ENCODE measurements around the gene CD200R1. TPM values are rescaled to one million over a fixed set of nuclear protein-coding genes. Genes with fewer than 3 reads are reported as not detected.
"Not testable (repeated sequence)": the region's sequence is repeated elsewhere in the genome, so short reads cannot be mapped to it uniquely, and the experiment has no call there.

The CD200R1 gene
- polyA plus RNA-seq, 1 donor from 2014 or later: 0.72 TPM

GRCh38 chr3:112925560-112925959 lies 49.3 kb downstream of the CD200R1 start:
- no peak overlapping the region for H3K4me2 ChIP-seq (ENCODE audit: low read length)

DNA sequence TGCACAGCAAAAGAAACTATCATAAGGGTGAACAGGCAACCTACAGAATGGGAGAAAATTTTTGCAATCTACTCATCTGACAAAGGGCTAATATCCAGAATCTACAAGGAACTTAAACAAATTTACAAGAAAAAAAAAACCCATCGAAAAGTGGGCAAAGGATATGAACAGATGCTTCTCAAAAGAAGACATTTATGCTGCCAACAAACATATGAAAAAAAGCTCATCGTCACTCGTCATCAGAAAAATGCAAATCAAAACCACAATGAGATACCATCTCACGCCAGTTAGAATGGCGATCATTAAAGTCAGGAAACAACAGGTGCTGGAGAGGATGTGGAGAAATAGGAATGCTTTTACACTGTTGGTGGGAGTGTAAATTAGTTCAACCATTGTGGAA lies 55.4 kb downstream of the CD200R1 start:
- H2AFZ ChIP-seq (ENCODE audit: low read depth, low read length); H3K36me3 ChIP-seq (ENCODE audit: insufficient read depth, low read length); H3K9me3 ChIP-seq (ENCODE audit: low read length); H3K9ac ChIP-seq (ENCODE audit: low read length); H3K27ac ChIP-seq (ENCODE audit: low read length); H3K79me2 ChIP-seq (replicated peaks; ENCODE audit: insufficient read depth, low read length); H3K27me3 ChIP-seq (ENCODE audit: insufficient read depth, low read depth, low read length); H3F3A ChIP-seq (ENCODE audit: insufficient read depth, low read length, poor library complexity, severe bottlenecking); H3K9me2 ChIP-seq (ENCODE audit: insufficient read depth, low read length); H4K20me1 ChIP-seq (ENCODE audit: insufficient read depth); H3K4me2 ChIP-seq (ENCODE audit: low read length); H3K4me3 ChIP-seq (ENCODE audit: low read length): not testable (repeated sequence)

More at GRCh38 chr3:112925560-112925959, 49.3 kb downstream of the CD200R1 start:
- H3K9me2 ChIP-seq (ENCODE audit: insufficient read depth, low read length): no peaks in the 10 kb centered on the region
- H3K36me3 ChIP-seq (ENCODE audit: insufficient read depth, low read length): no peaks in the 10 kb centered on the region
- no peak for TF ChIP-seq RAD21 (conservative IDR thresholded peaks at IDR 0.05)
- TF ChIP-seq TAF1 (IDR thresholded peaks at IDR 0.05; ENCODE audit: low read depth): no peak
- TF ChIP-seq SMC3 (conservative IDR thresholded peaks at IDR 0.05; ENCODE audit: poor library complexity): no peak
- TF ChIP-seq, protein P1, sequence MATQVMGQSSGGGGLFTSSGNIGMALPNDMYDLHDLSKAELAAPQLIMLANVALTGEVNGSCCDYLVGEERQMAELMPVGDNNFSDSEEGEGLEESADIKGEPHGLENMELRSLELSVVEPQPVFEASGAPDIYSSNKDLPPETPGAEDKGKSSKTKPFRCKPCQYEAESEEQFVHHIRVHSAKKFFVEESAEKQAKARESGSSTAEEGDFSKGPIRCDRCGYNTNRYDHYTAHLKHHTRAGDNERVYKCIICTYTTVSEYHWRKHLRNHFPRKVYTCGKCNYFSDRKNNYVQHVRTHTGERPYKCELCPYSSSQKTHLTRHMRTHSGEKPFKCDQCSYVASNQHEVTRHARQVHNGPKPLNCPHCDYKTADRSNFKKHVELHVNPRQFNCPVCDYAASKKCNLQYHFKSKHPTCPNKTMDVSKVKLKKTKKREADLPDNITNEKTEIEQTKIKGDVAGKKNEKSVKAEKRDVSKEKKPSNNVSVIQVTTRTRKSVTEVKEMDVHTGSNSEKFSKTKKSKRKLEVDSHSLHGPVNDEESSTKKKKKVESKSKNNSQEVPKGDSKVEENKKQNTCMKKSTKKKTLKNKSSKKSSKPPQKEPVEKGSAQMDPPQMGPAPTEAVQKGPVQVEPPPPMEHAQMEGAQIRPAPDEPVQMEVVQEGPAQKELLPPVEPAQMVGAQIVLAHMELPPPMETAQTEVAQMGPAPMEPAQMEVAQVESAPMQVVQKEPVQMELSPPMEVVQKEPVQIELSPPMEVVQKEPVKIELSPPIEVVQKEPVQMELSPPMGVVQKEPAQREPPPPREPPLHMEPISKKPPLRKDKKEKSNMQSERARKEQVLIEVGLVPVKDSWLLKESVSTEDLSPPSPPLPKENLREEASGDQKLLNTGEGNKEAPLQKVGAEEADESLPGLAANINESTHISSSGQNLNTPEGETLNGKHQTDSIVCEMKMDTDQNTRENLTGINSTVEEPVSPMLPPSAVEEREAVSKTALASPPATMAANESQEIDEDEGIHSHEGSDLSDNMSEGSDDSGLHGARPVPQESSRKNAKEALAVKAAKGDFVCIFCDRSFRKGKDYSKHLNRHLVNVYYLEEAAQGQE (IDR thresholded peaks at IDR 0.05; ENCODE audit: borderline replicate concordance): no peak
- no peak for TF ChIP-seq EP300 (conservative IDR thresholded peaks at IDR 0.05; ENCODE audit: poor library complexity, severe bottlenecking)
- TF ChIP-seq MXI1 (conservative IDR thresholded peaks at IDR 0.05; ENCODE audit: poor library complexity, severe bottlenecking): no peak
- TF ChIP-seq CTCF (IDR thresholded peaks at IDR 0.05; ENCODE audit: poor library complexity, severe bottlenecking): no peak
- no peak for TF ChIP-seq EZH2 (IDR thresholded peaks at IDR 0.05; ENCODE audit: borderline replicate concordance, insufficient read depth, low read length, poor library complexity, severe bottlenecking)
- TF ChIP-seq POLR2AphosphoS5 (IDR thresholded peaks at IDR 0.05): no peak
- H3K27ac ChIP-seq (ENCODE audit: low read length): no peak overlapping the region
- H3F3A ChIP-seq (ENCODE audit: insufficient read depth, low read length, poor library complexity, severe bottlenecking): no peaks in the 10 kb centered on the region
- no peaks in the 10 kb centered on the region for H3K9me3 ChIP-seq (ENCODE audit: low read length)
- no peaks in the 10 kb centered on the region for H3K79me2 ChIP-seq (replicated peaks; ENCODE audit: insufficient read depth, low read length)
- H4K20me1 ChIP-seq (ENCODE audit: insufficient read depth): no peaks in the 10 kb centered on the region
- no peak overlapping the region for H2AFZ ChIP-seq (ENCODE audit: low read depth, low read length)
- no peak overlapping the region for H3K9ac ChIP-seq (ENCODE audit: low read length)
- H3K4me3 ChIP-seq (ENCODE audit: low read length): no peak overlapping the region
- H3K27me3 ChIP-seq (ENCODE audit: insufficient read depth, low read depth, low read length): no peaks in the 10 kb centered on the region

- TF ChIP-seq EP300 (conservative IDR thresholded peaks at IDR 0.05; ENCODE audit: poor library complexity, severe bottlenecking) (no peak), SMC3 (conservative IDR thresholded peaks at IDR 0.05; ENCODE audit: poor library complexity) (no peak), MXI1 (conservative IDR thresholded peaks at IDR 0.05; ENCODE audit: poor library complexity, severe bottlenecking) (no peak), TAF1 (IDR thresholded peaks at IDR 0.05; ENCODE audit: low read depth) (no peak)
- no peaks in the 10 kb centered on the region for H4K20me1 ChIP-seq (ENCODE audit: insufficient read depth)
- no peaks in the 10 kb centered on the region for H3F3A ChIP-seq (ENCODE audit: insufficient read depth, low read length, poor library complexity, severe bottlenecking)
Observed at GRCh38 chr3:112908252-112908651, 66.7 kb downstream of the CD200R1 start.

More at GRCh38 chr3:112908252-112908651, 66.7 kb downstream of the CD200R1 start:
- H3K27ac ChIP-seq (ENCODE audit: low read length): no peak overlapping the region
- H3K9me2 ChIP-seq (ENCODE audit: insufficient read depth, low read length): no peaks in the 10 kb centered on the region
- no peaks in the 10 kb centered on the region for H3K9me3 ChIP-seq (ENCODE audit: low read length)
- no peaks in the 10 kb centered on the region for H3K79me2 ChIP-seq (replicated peaks; ENCODE audit: insufficient read depth, low read length)
- H3K27me3 ChIP-seq (ENCODE audit: insufficient read depth, low read depth, low read length): no peaks in the 10 kb centered on the region
- H3K9ac ChIP-seq (ENCODE audit: low read length): no peak overlapping the region
- no peak overlapping the region for H3K4me3 ChIP-seq (ENCODE audit: low read length)
- H3K4me2 ChIP-seq (ENCODE audit: low read length): no peak overlapping the region
- no peak overlapping the region for H2AFZ ChIP-seq (ENCODE audit: low read depth, low read length)
- no peaks in the 10 kb centered on the region for H3K36me3 ChIP-seq (ENCODE audit: insufficient read depth, low read length)
